ENCODE results near the gene PLCXD3.

Gene PLCXD3

GRCh38 chr5:41277476-41278245 is 232.7 kb downstream of the PLCXD3 start:
- DNase-seq = no peak

GRCh38 chr5:41275813-41276512 is 234.4 kb downstream of the PLCXD3 start:
- no peak for DNase-seq

GRCh38 chr5:41270423-41271251 is 239.8 kb downstream of the PLCXD3 start:
- peak in 1 of 2 experiments; percentile 49 for DNase-seq

GRCh38 chr5:41268894-41269293 is 241.5 kb downstream of the PLCXD3 start:
- no peak for DNase-seq

GRCh38 chr5:41266377-41266776 is 244.0 kb downstream of the PLCXD3 start:
- DNase-seq = no peak

GRCh38 chr5:41264019-41264418 is 246.4 kb downstream of the PLCXD3 start:
- no peak for DNase-seq

GRCh38 chr5:41263335-41263734 is 247.1 kb downstream of the PLCXD3 start:
- no peak for DNase-seq
